Spleen (tissue), 7 donors: ENCODE data around the gene CEP350.

Source experiments
- CTCF ChIP-seq, 11 experiments: fragments of 200-600 bp in 7 of 11; fragments of 450-650 bp in 4 of 11; sonication (generic) in 4 of 11; IDR thresholded peaks in 8 of 11; conservative IDR thresholded peaks in 3 of 11; 1 replicate in 7 of 11; 2 replicates in 4 of 11; pipeline versions ENCODE4 v1.4.0 to v1.8.0; 2016 to 2021; ENCODE audit warnings: antibody characterized with exemption in 11 of 11, inconsistent platforms in 4 of 11, mild to moderate bottlenecking in 1 of 11
- POLR2A ChIP-seq, 3 donors: fragments of 450-650 bp; IDR thresholded peaks; one replicate each; pipeline ENCODE4 v1.5.1; 2017; ENCODE audit warnings: antibody characterized with exemption in 3 of 3, mild to moderate bottlenecking in 1 of 3
- POLR2AphosphoS5 ChIP-seq, 3 donors: sonication (generic); formaldehyde crosslinking; IDR thresholded peaks; one replicate each; pipeline ENCODE4 v1.5.1; 2017; ENCODE audit warnings: antibody characterized with exemption in 3 of 3
- donor health status: DM: no; HTN: no; CAD: no; lungs with moderate emphysema.
- donor health status: DM: no; HTN: no; CAD: no.
- donor health status: DM: no; HTN: no; CAD: no.

- TF ChIP-seq POLR2A (IDR thresholded peaks at IDR 0.05) (no peak), CTCF (IDR thresholded peaks at IDR 0.05 in 8 of 11, conservative IDR thresholded peaks at IDR 0.05 in 3 of 11) (no peak), POLR2AphosphoS5 (IDR thresholded peaks at IDR 0.05) (no peak)
These were observed 31.6 kb upstream of the CEP350 start for GRCh38 chr1:179923029-179923428.
